Lower leg skin (tissue), 4 donors: Measurements from ENCODE around the gene FGGY. TPM values are rescaled to one million over a fixed set of nuclear protein-coding genes. Genes with fewer than 3 reads are reported as not detected.

Experiments
- DNase-seq, 2 donors: peaks; one replicate each; pipeline ENCODE4 v3.0.0-alpha.2; 2019; ENCODE audit warnings: low spot score in 2 of 2
- H3K4me3 ChIP-seq: fragments of 200-600 bp; sonication (generic); 2 replicates; pipeline ENCODE4 v1.5.1; 2017; ENCODE audit warnings: mild to moderate bottlenecking, low read depth; ENCODE audit not compliant: poor library complexity, severe bottlenecking
- CTCF ChIP-seq, 3 donors: fragments of 450-650 bp; IDR thresholded peaks; one replicate each; pipeline ENCODE4 v1.5.1; 2016; ENCODE audit warnings: antibody characterized with exemption in 3 of 3, mild to moderate bottlenecking in 3 of 3, moderate library complexity in 2 of 3
- POLR2A ChIP-seq, 2 donors: fragments of 450-650 bp; IDR thresholded peaks; one replicate each; pipeline ENCODE4 v1.6.1; 2016 to 2017; ENCODE audit warnings: antibody characterized with exemption in 2 of 2, mild to moderate bottlenecking in 1 of 2, moderate library complexity in 1 of 2
- WGBS, 2 donors: methylation state at CpG; one replicate each; pipeline ENCODE4 v1.1.5; 2018; 5-methylcytosine and 5-hydroxymethylcytosine counted together
- intact Hi-C: fragments of 100-400 bp; cut with DNase I; formaldehyde crosslinking; loops from one replicate; pipeline ENCODE4 v1.15.0; 2023; ENCODE audit warnings: low total_unique reads
- total RNA-seq, 4 donors: library from RNA; depleted of rRNA; stranded (reverse); fragments of >200 nt; gene quantifications; one replicate each; pipeline ENCODE4 v1.1.0, GENCODE V29; 2016

Gene FGGY
- total RNA-seq, 4 donors from 2014 or later: 10.0 to 29.5 (median 17.5) TPM

GRCh38 chr1:59268406-59268805, 28.5 kb upstream of the FGGY start:
- intact Hi-C loops: no loop called here
- TF ChIP-seq CTCF (IDR thresholded peaks at IDR 0.05) (no peak), POLR2A (IDR thresholded peaks at IDR 0.05) (no peak)
- no peak for DNase-seq
- no peak overlapping the region for H3K4me3 ChIP-seq
- WGBS, 2 donors: 94 to 100% methylated on average over 1 of the region's 1 CpG

DNA sequence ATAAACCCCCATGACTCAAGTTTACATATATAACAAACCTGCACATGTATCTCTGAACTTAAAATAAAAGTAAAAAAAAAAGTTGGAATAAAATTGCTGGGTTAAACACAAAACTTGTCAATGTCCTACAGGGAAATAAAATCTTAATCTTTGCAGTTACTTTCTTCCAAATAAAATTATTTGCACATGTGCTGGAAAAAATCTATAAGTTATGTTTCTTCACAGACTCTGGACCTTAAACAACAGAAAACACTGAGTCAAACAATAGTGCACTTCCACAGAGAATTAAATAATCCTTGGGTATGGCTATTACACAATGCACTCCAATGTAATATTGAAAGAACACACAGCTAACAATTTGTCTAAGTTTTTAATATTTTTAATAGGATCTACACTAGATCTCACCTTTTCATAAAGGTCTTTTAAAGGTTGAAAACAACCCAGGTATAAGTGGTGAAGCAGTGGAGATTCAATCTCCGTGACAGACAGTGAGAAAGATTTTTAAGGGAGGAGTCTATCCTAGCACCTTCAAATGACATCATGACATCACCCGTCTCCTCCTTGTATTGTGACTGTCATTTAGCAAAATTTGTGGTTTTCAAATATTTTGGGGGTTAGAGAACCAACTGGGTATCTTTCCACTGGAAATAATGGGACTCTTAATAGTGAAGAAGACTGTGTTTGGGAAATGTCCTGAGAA, 25.2 kb upstream of the FGGY start:
- TF ChIP-seq CTCF (IDR thresholded peaks at IDR 0.05): no peak
- TF ChIP-seq POLR2A (IDR thresholded peaks at IDR 0.05): no peak
- WGBS, 2 donors: 86 to 89% methylated on average over 2 of the region's 2 CpGs
- no peak overlapping the region for H3K4me3 ChIP-seq
- intact Hi-C loops: no loop called here
- no peak for DNase-seq

DNA sequence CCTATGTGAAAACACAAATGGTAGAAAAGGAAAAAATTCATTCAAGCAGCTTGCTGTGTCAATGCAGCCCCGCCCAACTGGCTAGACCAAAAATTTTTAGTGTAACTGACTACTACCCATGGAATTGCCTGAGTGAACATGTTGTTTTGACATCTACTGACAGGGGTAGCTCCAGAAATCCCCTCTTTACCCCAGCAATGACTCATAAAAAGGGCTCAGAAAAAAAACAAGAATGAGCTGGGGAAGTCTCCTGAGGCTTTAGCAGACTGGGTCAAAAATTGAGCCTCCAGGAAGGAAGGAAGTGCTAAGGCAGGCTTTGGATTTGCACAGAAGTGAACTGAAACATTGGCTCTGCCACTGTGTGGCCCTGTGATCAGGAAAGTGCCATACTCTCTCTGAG, 24.4 kb upstream of the FGGY start:
- no peak overlapping the region for H3K4me3 ChIP-seq
- no peak for TF ChIP-seq POLR2A (IDR thresholded peaks at IDR 0.05)
- TF ChIP-seq CTCF (IDR thresholded peaks at IDR 0.05): no peak
- intact Hi-C loops: no loop called here
- 42 to 56% methylated on average over 1 of the region's 1 CpG for WGBS, 2 donors
- DNase-seq: no peak

DNA sequence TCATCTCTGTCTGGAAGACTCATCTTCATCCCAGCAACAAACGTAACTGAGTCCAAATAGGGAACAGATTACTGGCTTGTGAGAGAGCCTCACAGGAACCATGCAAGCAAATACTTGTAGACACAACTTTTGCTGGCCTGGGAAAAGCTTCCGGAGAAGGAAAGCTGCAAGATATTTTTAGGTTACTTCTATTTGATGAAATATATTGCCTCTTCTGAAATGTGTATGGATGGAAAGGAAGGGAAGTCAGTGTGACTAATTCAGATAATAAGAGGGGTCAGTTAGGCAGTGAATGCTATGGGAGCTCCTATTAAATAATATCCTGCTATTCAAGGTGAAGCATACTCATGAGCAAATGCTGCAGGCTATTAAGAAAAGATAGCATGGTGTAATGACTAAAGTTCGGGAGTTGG, 20.4 kb upstream of the FGGY start:
- TF ChIP-seq POLR2A (IDR thresholded peaks at IDR 0.05): no peak
- no peak for TF ChIP-seq CTCF (IDR thresholded peaks at IDR 0.05)
- H3K4me3 ChIP-seq: no peak overlapping the region
- WGBS, 2 donors: 40 to 43% methylated on average over 3 of the region's 3 CpGs
- intact Hi-C loops: no loop called here
- DNase-seq: no peak

- H3K4me3 ChIP-seq: no peak overlapping the region
- TF ChIP-seq POLR2A (IDR thresholded peaks at IDR 0.05) (no peak), CTCF (IDR thresholded peaks at IDR 0.05) (no peak)
- WGBS, 2 donors: 91 to 95% methylated on average over 2 of the region's 2 CpGs
- no peak for DNase-seq
- intact Hi-C loops: no loop called here
Measured at GRCh38 chr1:59278780-59279354, 18.0 kb upstream of the FGGY start.
